Bronchial epithelial cell (primary cell): ENCODE measurements around the gene MAPK6. TPM values are rescaled to one million over a fixed set of nuclear protein-coding genes. Genes with fewer than 3 reads are reported as not detected.
"Not testable (repeated sequence)": the region's sequence is repeated elsewhere in the genome, so short reads cannot be mapped to it uniquely, and the experiment has no call there.

ENCODE experiments used
- DNase-seq: peaks from one replicate; pipeline ENCODE4 v3.0.0-alpha.2; 2010; ENCODE audit warnings: low read depth
- FAIRE-seq: peaks from 2 replicates; lab custom pipeline; 2011; peaks lifted over from hg19 to GRCh38; lab: Jason Lieb, UNC
- H3K27me3 ChIP-seq: 2 replicates; pipeline ENCODE4 v1.5.1; 2011; ENCODE audit warnings: low read length; ENCODE audit not compliant: control insufficient read depth, insufficient read depth
- H3K36me3 ChIP-seq: 2 replicates; pipeline ENCODE4 v1.5.1; 2011; ENCODE audit warnings: low read length; ENCODE audit not compliant: control insufficient read depth, insufficient read depth
- H3K4me3 ChIP-seq: 2 replicates; pipeline ENCODE4 v1.5.1; 2011; ENCODE audit warnings: mild to moderate bottlenecking, low read depth, low read length, control low read depth
- total RNA-seq: library from RNA; depleted of rRNA; stranded (reverse); fragments of >200 nt; gene quantifications from 2 replicates; pipeline ENCODE4 v1.2.1, GENCODE V29; 2014
- TF ChIP-seq, protein P1 (sequence below): IDR thresholded peaks from 2 replicates; pipeline ENCODE4 v1.5.1; 2011; ENCODE audit warnings: mild to moderate bottlenecking, moderate library complexity, low read length, control low read depth, inconsistent platforms; ENCODE audit not compliant: insufficient read depth, severe bottlenecking

Gene MAPK6
- total RNA-seq, 1 donor from 2014 or later, result 156 TPM

GRCh38 chr15:52030010-52030409 is 11.0 kb downstream of the MAPK6 start:
- TF ChIP-seq, protein P1, sequence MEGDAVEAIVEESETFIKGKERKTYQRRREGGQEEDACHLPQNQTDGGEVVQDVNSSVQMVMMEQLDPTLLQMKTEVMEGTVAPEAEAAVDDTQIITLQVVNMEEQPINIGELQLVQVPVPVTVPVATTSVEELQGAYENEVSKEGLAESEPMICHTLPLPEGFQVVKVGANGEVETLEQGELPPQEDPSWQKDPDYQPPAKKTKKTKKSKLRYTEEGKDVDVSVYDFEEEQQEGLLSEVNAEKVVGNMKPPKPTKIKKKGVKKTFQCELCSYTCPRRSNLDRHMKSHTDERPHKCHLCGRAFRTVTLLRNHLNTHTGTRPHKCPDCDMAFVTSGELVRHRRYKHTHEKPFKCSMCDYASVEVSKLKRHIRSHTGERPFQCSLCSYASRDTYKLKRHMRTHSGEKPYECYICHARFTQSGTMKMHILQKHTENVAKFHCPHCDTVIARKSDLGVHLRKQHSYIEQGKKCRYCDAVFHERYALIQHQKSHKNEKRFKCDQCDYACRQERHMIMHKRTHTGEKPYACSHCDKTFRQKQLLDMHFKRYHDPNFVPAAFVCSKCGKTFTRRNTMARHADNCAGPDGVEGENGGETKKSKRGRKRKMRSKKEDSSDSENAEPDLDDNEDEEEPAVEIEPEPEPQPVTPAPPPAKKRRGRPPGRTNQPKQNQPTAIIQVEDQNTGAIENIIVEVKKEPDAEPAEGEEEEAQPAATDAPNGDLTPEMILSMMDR, result no peak
- Histone ChIP-seq H3K27me3 (no peaks in the 10 kb centered on the region), H3K36me3 (peaks cover 4% of the 10 kb centered on the region), H3K4me3 (no peak overlapping the region)
- DNase-seq, result no peak
- no peak for FAIRE-seq

DNA sequence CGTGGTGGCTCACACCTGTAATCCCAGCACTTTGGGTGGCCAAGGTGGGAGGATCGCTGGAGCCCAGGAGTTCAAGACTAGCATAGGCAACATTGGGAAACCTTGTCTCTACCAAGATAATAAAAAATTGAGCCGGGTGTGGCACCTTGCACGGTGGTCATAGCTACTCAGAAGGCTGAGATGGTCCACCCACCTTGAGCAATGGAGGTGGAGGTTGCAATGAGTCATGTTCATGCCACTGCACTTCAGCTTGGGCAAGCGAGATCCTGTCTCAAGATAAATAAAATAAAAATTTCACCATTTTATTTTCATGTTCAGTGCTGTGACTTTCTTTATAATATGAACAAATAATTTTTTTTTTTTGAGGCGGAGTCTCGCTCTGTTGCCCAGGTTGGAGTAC is 12.5 kb downstream of the MAPK6 start:
- TF ChIP-seq, protein P1, result no peak
- Histone ChIP-seq H3K27me3 (no peaks in the 10 kb centered on the region), H3K4me3 (no peak overlapping the region), H3K36me3 (peaks cover 7% of the 10 kb centered on the region)
- no peak for FAIRE-seq
- peak; percentile 96 for DNase-seq

- TF ChIP-seq, protein P1, result no peak
- Histone ChIP-seq H3K27me3 (no peaks in the 10 kb centered on the region), H3K4me3 (no peak overlapping the region), H3K36me3 (peaks cover 14% of the 10 kb centered on the region)
- FAIRE-seq, result no peak
- no peak for DNase-seq
These were observed 19.0 kb downstream of the MAPK6 start for GRCh38 chr15:52037889-52038505.

- FAIRE-seq (no peak), DNase-seq (no peak)
- TF ChIP-seq, protein P1, result no peak
- H3K27me3 ChIP-seq, result no peaks in the 10 kb centered on the region
- no peak overlapping the region for H3K4me3 ChIP-seq
- H3K36me3 ChIP-seq, result peaks cover 9% of the 10 kb centered on the region
These were observed 21.1 kb downstream of the MAPK6 start for GRCh38 chr15:52039925-52040781.

GRCh38 chr15:52042051-52042851 is 23.2 kb downstream of the MAPK6 start:
- DNase-seq (peak; percentile 50), FAIRE-seq (no peak)
- TF ChIP-seq, protein P1, result no peak
- H3K4me3 ChIP-seq, result no peak overlapping the region
- H3K36me3 ChIP-seq, result peaks cover 9% of the 10 kb centered on the region
- H3K27me3 ChIP-seq, result no peaks in the 10 kb centered on the region

GRCh38 chr15:52045795-52046298 is 26.8 kb downstream of the MAPK6 start:
- not testable (repeated sequence) for FAIRE-seq, H3K36me3 ChIP-seq

GRCh38 chr15:52046552-52046951 is 27.5 kb downstream of the MAPK6 start:
- not testable (repeated sequence) for H3K36me3 ChIP-seq, H3K27me3 ChIP-seq, H3K4me3 ChIP-seq, DNase-seq, FAIRE-seq

More at GRCh38 chr15:52045795-52046298, 26.8 kb downstream of the MAPK6 start:
- H3K27me3 ChIP-seq, DNase-seq, H3K4me3 ChIP-seq: not testable (repeated sequence)
